HCT116 (cell line): ENCODE results near the gene UBAC2. TPM values are rescaled to one million over a fixed set of nuclear protein-coding genes. Genes with fewer than 3 reads are reported as not detected.

Experiments
- ATAC-seq: fragments of 200-7000 bp; cut with Tn5 transposase; 2 replicates; pipeline ENCODE4 v1.9.1; 2020; ENCODE audit warnings: mild to moderate bottlenecking, moderate library complexity
- BruUV-seq: library from RNA; stranded (reverse); fragments of 400-500 nt; replicated peaks from 2 replicates; lab custom pipeline; 2021; lab: Mats Ljungman, UMichigan
- CTCF ChIA-PET: fragments of 300-600 bp; sonication (Branson Sonifier 250); formaldehyde crosslinking; loops from one replicate; lab custom pipeline; 2021; ENCODE audit warnings: antibody characterized with exemption; lab: Charles Lee
- POLR2A ChIA-PET: fragments of 300-600, 350-600 bp; sonication (Branson Sonifier 250); formaldehyde crosslinking; loops from one replicate; lab custom pipeline; 2021; ENCODE audit warnings: antibody characterized with exemption; lab: Charles Lee
- RAD21 ChIA-PET, 2 experiments: fragments of 300-600 bp; sonication (Branson Sonifier 250); formaldehyde crosslinking; loops; one replicate each; lab custom pipeline; 2023; ENCODE audit warnings: low total read pairs in 2 of 2; ENCODE audit not compliant: uncharacterized antibody in 2 of 2, unreplicated experiment in 2 of 2, low non-redundant PET in 1 of 2; lab: Charles Lee
- DNase-seq: peaks from one replicate; pipeline ENCODE4 v3.0.0-alpha.2; 2010; ENCODE audit warnings: low read depth, low spot score
- H2AFZ ChIP-seq: fragments of 200-600 bp; shearing (Covaris generic), sonication (generic); 2 replicates; pipeline ENCODE4 v1.6.1; 2017; ENCODE audit warnings: low read depth, mixed run types, mixed read lengths, antibody characterized with exemption, low read length; ENCODE audit not compliant: poor library complexity, severe bottlenecking
- H3K27ac ChIP-seq: 2 replicates; pipeline ENCODE4 v1.5.1; 2012; ENCODE audit warnings: low read depth, low read length
- H3K27me3 ChIP-seq: fragments of 200-600 bp; sonication (generic); 2 replicates; pipeline ENCODE4 v1.6.1; 2016; ENCODE audit warnings: mixed run types, low read length, mixed read lengths; ENCODE audit not compliant: insufficient read depth
- H3K36me3 ChIP-seq, 2 experiments: fragments of 200-500 bp in 1 of 2; fragments of 200-600 bp in 1 of 2; sonication (Bioruptor generic) in 1 of 2; sonication (generic) in 1 of 2; 2 replicates each; pipeline versions ENCODE4 v1.5.1 to v1.6.1; 2014 to 2016; ENCODE audit warnings: low read length in 2 of 2, inconsistent platforms in 1 of 2, mixed read lengths in 1 of 2, mixed run types in 1 of 2; ENCODE audit not compliant: insufficient read depth in 2 of 2, control insufficient read depth in 1 of 2
- H3K4me1 ChIP-seq, 2 experiments: fragments of 200-600 bp in 1 of 2; sonication (generic) in 1 of 2; 2 replicates each; pipeline versions ENCODE4 v1.5.1 to v1.6.1; 2012 to 2017; ENCODE audit warnings: low read length in 2 of 2, inconsistent platforms in 1 of 2, mild to moderate bottlenecking in 1 of 2, mixed read lengths in 1 of 2, mixed run types in 1 of 2, moderate library complexity in 1 of 2; ENCODE audit not compliant: insufficient read depth in 2 of 2, control insufficient read depth in 1 of 2
- H3K4me2 ChIP-seq: fragments of 200-600 bp; sonication (generic); 2 replicates; pipeline ENCODE4 v1.6.1; 2017; ENCODE audit warnings: mixed run types, low read length, mixed read lengths
- H3K4me3 ChIP-seq, 2 experiments: fragments of 200-600 bp in 1 of 2; sonication (generic) in 1 of 2; replicated peaks in 1 of 2; 2 replicates each; pipeline ENCODE4 v1.5.1; 2011 to 2016; ENCODE audit warnings: low read length in 2 of 2, control low read depth in 1 of 2, low read depth in 1 of 2, mild to moderate bottlenecking in 1 of 2, mixed read lengths in 1 of 2, mixed run types in 1 of 2
- H3K79me2 ChIP-seq: fragments of 200-600 bp; sonication (generic); 2 replicates; pipeline ENCODE4 v1.6.1; 2017; ENCODE audit warnings: mild to moderate bottlenecking, mixed run types, low read length, moderate library complexity, mixed read lengths; ENCODE audit not compliant: insufficient read depth
- H3K9ac ChIP-seq: fragments of 200-600 bp; sonication (generic); 2 replicates; pipeline ENCODE4 v1.6.1; 2016; ENCODE audit warnings: low read length, mixed read lengths
- H3K9me2 ChIP-seq: fragments of 200-600 bp; sonication (generic), shearing (Covaris generic); 2 replicates; pipeline ENCODE4 v1.6.1; 2017; ENCODE audit warnings: mixed run types, mild to moderate bottlenecking, moderate library complexity; ENCODE audit not compliant: insufficient read depth
- H3K9me3 ChIP-seq, 2 experiments: fragments of 200-500 bp in 1 of 2; fragments of 200-600 bp in 1 of 2; sonication (Bioruptor generic) in 1 of 2; sonication (generic) in 1 of 2; 2 replicates each; pipeline ENCODE4 v1.6.1; 2014 to 2017; ENCODE audit warnings: low read length in 2 of 2, mixed read lengths in 2 of 2, inconsistent platforms in 1 of 2, low read depth in 1 of 2, mild to moderate bottlenecking in 1 of 2, mixed run types in 1 of 2, moderate library complexity in 1 of 2; ENCODE audit not compliant: control insufficient read depth in 1 of 2, insufficient read depth in 1 of 2
- H4K20me1 ChIP-seq: fragments of 200-600 bp; sonication (generic), shearing (Covaris generic); 2 replicates; pipeline ENCODE4 v1.6.1; 2017; ENCODE audit warnings: mixed run types, mild to moderate bottlenecking, moderate library complexity; ENCODE audit not compliant: insufficient read depth
- CBX3 ChIP-seq: IDR thresholded peaks from 2 replicates; pipeline ENCODE4 v1.6.1; 2012; ENCODE audit warnings: low read depth
- CEBPB ChIP-seq: IDR thresholded peaks from 2 replicates; pipeline ENCODE4 v1.6.1; 2012; ENCODE audit warnings: low read depth
- ELF1 ChIP-seq: IDR thresholded peaks from 2 replicates; pipeline ENCODE4 v1.6.1; 2012; ENCODE audit warnings: low read depth, borderline replicate concordance
- EZH2 ChIP-seq: fragments of 200-600 bp; sonication (generic); IDR thresholded peaks from 2 replicates; pipeline ENCODE4 v1.6.1; 2017; ENCODE audit warnings: antibody characterized with exemption, mixed run types
- EZH2phosphoT487 ChIP-seq: fragments of 200-600 bp; IDR thresholded peaks from 2 replicates; pipeline ENCODE4 v1.6.1; 2018; ENCODE audit warnings: antibody characterized with exemption, borderline replicate concordance
- FOSL1 ChIP-seq: IDR thresholded peaks from 2 replicates; pipeline ENCODE4 v1.6.1; 2012; ENCODE audit warnings: low read depth
- JUND ChIP-seq: IDR thresholded peaks from 2 replicates; pipeline ENCODE4 v1.6.1; 2012
- SIN3A ChIP-seq: IDR thresholded peaks from 2 replicates; pipeline ENCODE4 v1.6.1; 2012; ENCODE audit warnings: low read depth
- SRF ChIP-seq: IDR thresholded peaks from 2 replicates; pipeline ENCODE4 v1.6.1; 2012; ENCODE audit warnings: low read depth
- TCF7L2 ChIP-seq: IDR thresholded peaks from 2 replicates; pipeline ENCODE4 v1.7.0; 2011; ENCODE audit warnings: borderline replicate concordance, inconsistent platforms; ENCODE audit not compliant: insufficient read depth, insufficient read length; ENCODE audit errors: extremely low read depth
- YY1 ChIP-seq: IDR thresholded peaks from 2 replicates; pipeline ENCODE4 v1.6.1; 2011; ENCODE audit warnings: low read length, low read depth, moderate library complexity, mild to moderate bottlenecking; ENCODE audit not compliant: insufficient replicate concordance; ENCODE audit errors: extremely low read depth
- ZFX ChIP-seq: fragments of 450-650 bp; IDR thresholded peaks from 2 replicates; pipeline ENCODE4 v1.6.1; 2017
- intact Hi-C: fragments of 100-400 bp; cut with micrococcal nuclease; formaldehyde crosslinking; loops from 2 replicates; pipeline ENCODE4 v1.10.0; 2022
- total RNA-seq: library from RNA; stranded (reverse); gene quantifications from one replicate; pipeline ENCODE4 v1.2.1, GENCODE V29; 2021; ENCODE audit not compliant: unreplicated experiment
- TF ChIP-seq, protein P1 (sequence below): IDR thresholded peaks from 2 replicates; pipeline ENCODE4 v1.6.1; 2011; ENCODE audit warnings: mild to moderate bottlenecking, low read length, moderate library complexity; ENCODE audit not compliant: insufficient replicate concordance; ENCODE audit errors: extremely low read depth
- TF ChIP-seq, protein P2 (sequence below), 3 experiments: fragments of 200-600 bp in 1 of 3; sonication (generic) in 1 of 3; IDR thresholded peaks in 2 of 3; conservative IDR thresholded peaks in 1 of 3; 2 replicates each; pipeline ENCODE4 v1.5.1; 2012 to 2017; ENCODE audit warnings: low read depth in 2 of 3, low read length in 2 of 3, antibody characterized with exemption in 1 of 3, borderline replicate concordance in 1 of 3, control low read depth in 1 of 3, mild to moderate bottlenecking in 1 of 3, mixed read lengths in 1 of 3, mixed run types in 1 of 3, moderate library complexity in 1 of 3; ENCODE audit not compliant: insufficient read depth in 1 of 3
- TF ChIP-seq, protein P3 (sequence below): IDR thresholded peaks from 2 replicates; pipeline ENCODE4 v1.6.1; 2012

The UBAC2 gene
- total RNA-seq, 1 experiment from 2014 or later = 67.4 TPM

DNA sequence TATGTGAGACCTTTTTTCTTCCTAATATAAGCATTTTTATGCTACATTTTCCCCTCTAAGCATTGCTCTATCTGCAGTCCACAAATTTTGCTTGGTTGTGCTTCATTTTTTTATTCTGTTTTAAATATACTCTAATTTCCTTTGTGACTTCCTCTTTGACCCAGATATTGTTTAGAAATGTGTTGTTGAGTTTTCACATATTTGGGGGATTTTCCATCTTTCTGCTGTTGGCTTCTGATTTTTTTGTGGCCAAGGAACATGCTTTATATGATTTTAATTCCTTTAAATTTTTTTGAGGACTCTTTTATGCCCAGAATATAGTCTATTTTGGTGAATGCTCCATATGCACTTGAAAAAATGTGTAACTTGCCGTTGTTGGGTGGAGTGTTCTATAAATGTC, 22.9 kb downstream of the UBAC2 start:
- DNase-seq = no peak

More for the DNA sequence above, 22.9 kb downstream of the UBAC2 start:
- H3K4me3 ChIP-seq = no peak overlapping the region
- peaks cover 2 to 5% of the 10 kb centered on the region in 2 experiments; a peak in 2 of 4 replicates for H3K4me1 ChIP-seq
- intact Hi-C loops = no loop called here
- H3K9me2 ChIP-seq = no peaks in the 10 kb centered on the region
- peaks cover 17% of the 10 kb centered on the region; the same call in 1 of the 2 replicates for H4K20me1 ChIP-seq
- no peak overlapping the region for H3K4me2 ChIP-seq
- H3K27me3 ChIP-seq = no peaks in the 10 kb centered on the region
- ChIA-PET RAD21 (no interaction called here), CTCF (no interaction called here)
- H3K9me3 ChIP-seq = no peaks in the 10 kb centered on the region
- no peak overlapping the region for H2AFZ ChIP-seq
- no peak overlapping the region for H3K27ac ChIP-seq
- H3K36me3 ChIP-seq = no peaks in the 10 kb centered on the region
- TF ChIP-seq ELF1 = no peak
- TF ChIP-seq ZFX = no peak
- TF ChIP-seq YY1 = no peak
- no peak for TF ChIP-seq EZH2phosphoT487
- no peak for TF ChIP-seq EZH2
- TF ChIP-seq, protein P1, sequence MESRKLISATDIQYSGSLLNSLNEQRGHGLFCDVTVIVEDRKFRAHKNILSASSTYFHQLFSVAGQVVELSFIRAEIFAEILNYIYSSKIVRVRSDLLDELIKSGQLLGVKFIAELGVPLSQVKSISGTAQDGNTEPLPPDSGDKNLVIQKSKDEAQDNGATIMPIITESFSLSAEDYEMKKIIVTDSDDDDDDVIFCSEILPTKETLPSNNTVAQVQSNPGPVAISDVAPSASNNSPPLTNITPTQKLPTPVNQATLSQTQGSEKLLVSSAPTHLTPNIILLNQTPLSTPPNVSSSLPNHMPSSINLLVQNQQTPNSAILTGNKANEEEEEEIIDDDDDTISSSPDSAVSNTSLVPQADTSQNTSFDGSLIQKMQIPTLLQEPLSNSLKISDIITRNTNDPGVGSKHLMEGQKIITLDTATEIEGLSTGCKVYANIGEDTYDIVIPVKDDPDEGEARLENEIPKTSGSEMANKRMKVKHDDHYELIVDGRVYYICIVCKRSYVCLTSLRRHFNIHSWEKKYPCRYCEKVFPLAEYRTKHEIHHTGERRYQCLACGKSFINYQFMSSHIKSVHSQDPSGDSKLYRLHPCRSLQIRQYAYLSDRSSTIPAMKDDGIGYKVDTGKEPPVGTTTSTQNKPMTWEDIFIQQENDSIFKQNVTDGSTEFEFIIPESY = no peak
- TF ChIP-seq, protein P2, sequence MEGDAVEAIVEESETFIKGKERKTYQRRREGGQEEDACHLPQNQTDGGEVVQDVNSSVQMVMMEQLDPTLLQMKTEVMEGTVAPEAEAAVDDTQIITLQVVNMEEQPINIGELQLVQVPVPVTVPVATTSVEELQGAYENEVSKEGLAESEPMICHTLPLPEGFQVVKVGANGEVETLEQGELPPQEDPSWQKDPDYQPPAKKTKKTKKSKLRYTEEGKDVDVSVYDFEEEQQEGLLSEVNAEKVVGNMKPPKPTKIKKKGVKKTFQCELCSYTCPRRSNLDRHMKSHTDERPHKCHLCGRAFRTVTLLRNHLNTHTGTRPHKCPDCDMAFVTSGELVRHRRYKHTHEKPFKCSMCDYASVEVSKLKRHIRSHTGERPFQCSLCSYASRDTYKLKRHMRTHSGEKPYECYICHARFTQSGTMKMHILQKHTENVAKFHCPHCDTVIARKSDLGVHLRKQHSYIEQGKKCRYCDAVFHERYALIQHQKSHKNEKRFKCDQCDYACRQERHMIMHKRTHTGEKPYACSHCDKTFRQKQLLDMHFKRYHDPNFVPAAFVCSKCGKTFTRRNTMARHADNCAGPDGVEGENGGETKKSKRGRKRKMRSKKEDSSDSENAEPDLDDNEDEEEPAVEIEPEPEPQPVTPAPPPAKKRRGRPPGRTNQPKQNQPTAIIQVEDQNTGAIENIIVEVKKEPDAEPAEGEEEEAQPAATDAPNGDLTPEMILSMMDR (IDR thresholded peaks at IDR 0.05 in 2 of 3, conservative IDR thresholded peaks at IDR 0.05 in 1 of 3; ENCODE audit: borderline replicate concordance in 1 of 3, insufficient read depth in 1 of 3, low read depth in 2 of 3, low read length in 2 of 3) = no peak
- no peak for TF ChIP-seq FOSL1
- TF ChIP-seq, protein P3, sequence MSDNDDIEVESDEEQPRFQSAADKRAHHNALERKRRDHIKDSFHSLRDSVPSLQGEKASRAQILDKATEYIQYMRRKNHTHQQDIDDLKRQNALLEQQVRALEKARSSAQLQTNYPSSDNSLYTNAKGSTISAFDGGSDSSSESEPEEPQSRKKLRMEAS = no peak
- TF ChIP-seq JUND = no peak
- no peak for TF ChIP-seq CEBPB
- no peak for TF ChIP-seq SRF
- no peak for TF ChIP-seq TCF7L2
- TF ChIP-seq SIN3A = no peak
- no peak for TF ChIP-seq CBX3
- TF ChIP-seq, all 23 proteins: peak for 0
- peaks cover 97% of the 10 kb centered on the region for H3K79me2 ChIP-seq
- no TSS peak for BruUV-seq
- POLR2A ChIA-PET = no interaction called here
- no peak for ATAC-seq
- H3K9ac ChIP-seq = no peak overlapping the region
